ENCODE data around the gene ELOA. TPM values are rescaled to one million over a fixed set of nuclear protein-coding genes. Genes with fewer than 3 reads are reported as not detected.
A peak's percentile ranks its signal among the peaks of the same experiment; 100 is the strongest.

Gene ELOA
- total and polyA plus RNA-seq, 9 of the 15 experiments (the other 6 are each of a cell fraction or from before 2014, with no cell fraction given), result 31.9 to 98.6 (median 61.3) TPM

DNA sequence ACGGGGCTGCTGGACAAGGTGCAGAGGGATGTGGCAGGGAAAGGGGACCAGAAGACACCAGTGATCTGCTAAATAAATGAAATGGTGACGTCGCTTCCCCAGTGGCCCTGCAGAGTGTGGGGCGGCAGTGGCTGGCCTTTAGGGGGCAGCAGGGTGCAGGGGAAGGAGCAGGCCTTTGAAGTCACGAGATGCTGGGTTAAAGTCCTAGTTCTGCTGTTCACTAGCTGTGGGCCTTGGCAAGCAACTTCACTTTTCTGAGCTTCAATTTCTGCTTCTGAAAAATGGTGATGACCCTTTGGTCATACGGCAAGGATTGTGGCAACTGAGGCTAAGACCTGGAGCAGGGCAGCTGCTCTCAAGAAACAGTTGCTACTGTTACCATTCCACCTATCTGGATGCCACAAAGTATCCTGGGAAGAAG, 66.5 kb downstream of the ELOA start (continued):
- TF ChIP-seq, protein P1, sequence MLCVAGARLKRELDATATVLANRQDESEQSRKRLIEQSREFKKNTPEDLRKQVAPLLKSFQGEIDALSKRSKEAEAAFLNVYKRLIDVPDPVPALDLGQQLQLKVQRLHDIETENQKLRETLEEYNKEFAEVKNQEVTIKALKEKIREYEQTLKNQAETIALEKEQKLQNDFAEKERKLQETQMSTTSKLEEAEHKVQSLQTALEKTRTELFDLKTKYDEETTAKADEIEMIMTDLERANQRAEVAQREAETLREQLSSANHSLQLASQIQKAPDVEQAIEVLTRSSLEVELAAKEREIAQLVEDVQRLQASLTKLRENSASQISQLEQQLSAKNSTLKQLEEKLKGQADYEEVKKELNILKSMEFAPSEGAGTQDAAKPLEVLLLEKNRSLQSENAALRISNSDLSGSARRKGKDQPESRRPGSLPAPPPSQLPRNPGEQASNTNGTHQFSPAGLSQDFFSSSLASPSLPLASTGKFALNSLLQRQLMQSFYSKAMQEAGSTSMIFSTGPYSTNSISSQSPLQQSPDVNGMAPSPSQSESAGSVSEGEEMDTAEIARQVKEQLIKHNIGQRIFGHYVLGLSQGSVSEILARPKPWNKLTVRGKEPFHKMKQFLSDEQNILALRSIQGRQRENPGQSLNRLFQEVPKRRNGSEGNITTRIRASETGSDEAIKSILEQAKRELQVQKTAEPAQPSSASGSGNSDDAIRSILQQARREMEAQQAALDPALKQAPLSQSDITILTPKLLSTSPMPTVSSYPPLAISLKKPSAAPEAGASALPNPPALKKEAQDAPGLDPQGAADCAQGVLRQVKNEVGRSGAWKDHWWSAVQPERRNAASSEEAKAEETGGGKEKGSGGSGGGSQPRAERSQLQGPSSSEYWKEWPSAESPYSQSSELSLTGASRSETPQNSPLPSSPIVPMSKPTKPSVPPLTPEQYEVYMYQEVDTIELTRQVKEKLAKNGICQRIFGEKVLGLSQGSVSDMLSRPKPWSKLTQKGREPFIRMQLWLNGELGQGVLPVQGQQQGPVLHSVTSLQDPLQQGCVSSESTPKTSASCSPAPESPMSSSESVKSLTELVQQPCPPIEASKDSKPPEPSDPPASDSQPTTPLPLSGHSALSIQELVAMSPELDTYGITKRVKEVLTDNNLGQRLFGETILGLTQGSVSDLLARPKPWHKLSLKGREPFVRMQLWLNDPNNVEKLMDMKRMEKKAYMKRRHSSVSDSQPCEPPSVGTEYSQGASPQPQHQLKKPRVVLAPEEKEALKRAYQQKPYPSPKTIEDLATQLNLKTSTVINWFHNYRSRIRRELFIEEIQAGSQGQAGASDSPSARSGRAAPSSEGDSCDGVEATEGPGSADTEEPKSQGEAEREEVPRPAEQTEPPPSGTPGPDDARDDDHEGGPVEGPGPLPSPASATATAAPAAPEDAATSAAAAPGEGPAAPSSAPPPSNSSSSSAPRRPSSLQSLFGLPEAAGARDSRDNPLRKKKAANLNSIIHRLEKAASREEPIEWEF (CRISPR knock-in tag; IDR thresholded peaks at IDR 0.05), result 0 out of 2 replicates have a peak, but pooled peaks have one; percentile 53
- TF ChIP-seq, protein P2, sequence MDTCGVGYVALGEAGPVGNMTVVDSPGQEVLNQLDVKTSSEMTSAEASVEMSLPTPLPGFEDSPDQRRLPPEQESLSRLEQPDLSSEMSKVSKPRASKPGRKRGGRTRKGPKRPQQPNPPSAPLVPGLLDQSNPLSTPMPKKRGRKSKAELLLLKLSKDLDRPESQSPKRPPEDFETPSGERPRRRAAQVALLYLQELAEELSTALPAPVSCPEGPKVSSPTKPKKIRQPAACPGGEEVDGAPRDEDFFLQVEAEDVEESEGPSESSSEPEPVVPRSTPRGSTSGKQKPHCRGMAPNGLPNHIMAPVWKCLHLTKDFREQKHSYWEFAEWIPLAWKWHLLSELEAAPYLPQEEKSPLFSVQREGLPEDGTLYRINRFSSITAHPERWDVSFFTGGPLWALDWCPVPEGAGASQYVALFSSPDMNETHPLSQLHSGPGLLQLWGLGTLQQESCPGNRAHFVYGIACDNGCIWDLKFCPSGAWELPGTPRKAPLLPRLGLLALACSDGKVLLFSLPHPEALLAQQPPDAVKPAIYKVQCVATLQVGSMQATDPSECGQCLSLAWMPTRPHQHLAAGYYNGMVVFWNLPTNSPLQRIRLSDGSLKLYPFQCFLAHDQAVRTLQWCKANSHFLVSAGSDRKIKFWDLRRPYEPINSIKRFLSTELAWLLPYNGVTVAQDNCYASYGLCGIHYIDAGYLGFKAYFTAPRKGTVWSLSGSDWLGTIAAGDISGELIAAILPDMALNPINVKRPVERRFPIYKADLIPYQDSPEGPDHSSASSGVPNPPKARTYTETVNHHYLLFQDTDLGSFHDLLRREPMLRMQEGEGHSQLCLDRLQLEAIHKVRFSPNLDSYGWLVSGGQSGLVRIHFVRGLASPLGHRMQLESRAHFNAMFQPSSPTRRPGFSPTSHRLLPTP (IDR thresholded peaks at IDR 0.05; ENCODE audit: borderline replicate concordance, extremely low read depth, insufficient read length), result no peak
- no peak for TF ChIP-seq ZNF785 (CRISPR knock-in tag; IDR thresholded peaks at IDR 0.05)
- TF ChIP-seq MTF1 (CRISPR knock-in tag; IDR thresholded peaks at IDR 0.05; ENCODE audit: borderline replicate concordance), result no peak
- TF ChIP-seq ZNF197 (CRISPR knock-in tag; IDR thresholded peaks at IDR 0.05; ENCODE audit: low read depth), result no peak
- TF ChIP-seq NR2C2 (CRISPR knock-in tag; IDR thresholded peaks at IDR 0.05), result no peak
- TF ChIP-seq NR2C2 (tag; IDR thresholded peaks at IDR 0.05), result no peak
- no peak for TF ChIP-seq BDP1 (IDR thresholded peaks at IDR 0.05; ENCODE audit: insufficient read depth, insufficient read length)
- TF ChIP-seq ARID2 (IDR thresholded peaks at IDR 0.05), result peak; percentile 74
- TF ChIP-seq ZNF143 (CRISPR knock-in tag; IDR thresholded peaks at IDR 0.05), result no peak
- TF ChIP-seq HMGN3 (IDR thresholded peaks at IDR 0.05; ENCODE audit: borderline replicate concordance, extremely low read depth, insufficient read length, low read depth, low read length), result no peak
- TF ChIP-seq, protein P3, sequence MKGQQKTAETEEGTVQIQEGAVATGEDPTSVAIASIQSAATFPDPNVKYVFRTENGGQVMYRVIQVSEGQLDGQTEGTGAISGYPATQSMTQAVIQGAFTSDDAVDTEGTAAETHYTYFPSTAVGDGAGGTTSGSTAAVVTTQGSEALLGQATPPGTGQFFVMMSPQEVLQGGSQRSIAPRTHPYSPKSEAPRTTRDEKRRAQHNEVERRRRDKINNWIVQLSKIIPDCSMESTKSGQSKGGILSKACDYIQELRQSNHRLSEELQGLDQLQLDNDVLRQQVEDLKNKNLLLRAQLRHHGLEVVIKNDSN (CRISPR knock-in tag; IDR thresholded peaks at IDR 0.05), result peak; percentile 80
- TF ChIP-seq, protein P4, sequence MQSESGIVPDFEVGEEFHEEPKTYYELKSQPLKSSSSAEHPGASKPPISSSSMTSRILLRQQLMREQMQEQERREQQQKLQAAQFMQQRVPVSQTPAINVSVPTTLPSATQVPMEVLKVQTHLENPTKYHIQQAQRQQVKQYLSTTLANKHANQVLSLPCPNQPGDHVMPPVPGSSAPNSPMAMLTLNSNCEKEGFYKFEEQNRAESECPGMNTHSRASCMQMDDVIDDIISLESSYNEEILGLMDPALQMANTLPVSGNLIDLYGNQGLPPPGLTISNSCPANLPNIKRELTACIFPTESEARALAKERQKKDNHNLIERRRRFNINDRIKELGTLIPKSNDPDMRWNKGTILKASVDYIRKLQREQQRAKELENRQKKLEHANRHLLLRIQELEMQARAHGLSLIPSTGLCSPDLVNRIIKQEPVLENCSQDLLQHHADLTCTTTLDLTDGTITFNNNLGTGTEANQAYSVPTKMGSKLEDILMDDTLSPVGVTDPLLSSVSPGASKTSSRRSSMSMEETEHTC (IDR thresholded peaks at IDR 0.05), result peak; percentile 100
- no peak for TF ChIP-seq IRF2 (CRISPR knock-in tag; IDR thresholded peaks at IDR 0.05)
- TF ChIP-seq ZNF217 (CRISPR knock-in tag; IDR thresholded peaks at IDR 0.05), result no peak
- no peak for TF ChIP-seq ARID1B (IDR thresholded peaks at IDR 0.05)
- TF ChIP-seq, protein P5, sequence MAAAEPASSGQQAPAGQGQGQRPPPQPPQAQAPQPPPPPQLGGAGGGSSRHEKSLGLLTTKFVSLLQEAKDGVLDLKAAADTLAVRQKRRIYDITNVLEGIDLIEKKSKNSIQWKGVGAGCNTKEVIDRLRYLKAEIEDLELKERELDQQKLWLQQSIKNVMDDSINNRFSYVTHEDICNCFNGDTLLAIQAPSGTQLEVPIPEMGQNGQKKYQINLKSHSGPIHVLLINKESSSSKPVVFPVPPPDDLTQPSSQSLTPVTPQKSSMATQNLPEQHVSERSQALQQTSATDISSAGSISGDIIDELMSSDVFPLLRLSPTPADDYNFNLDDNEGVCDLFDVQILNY (CRISPR knock-in tag; IDR thresholded peaks at IDR 0.05), result no peak
- TF ChIP-seq CC2D1A (IDR thresholded peaks at IDR 0.05), result 0 out of 2 replicates have a peak, but pooled peaks have one; percentile 68

Measured in K562 (cell line).